ENCODE measurements around the gene NLRP11.

NLRP11 gene

GRCh38 chr19:55836340-55836739 lies 4.5 kb upstream of the NLRP11 start, which contains the start of gene NLRP4:
Gene NLRP4 (plus strand): TSS chr19:55836540. CDS start chr19:55852081, 15,541 bp downstream.
- H3K4me3 ChIP-seq (ENCODE audit: low read depth, low read length), result no peak within 1 kb of the TSS
- no peaks in the 10 kb centered on the region for H3K36me3 ChIP-seq (ENCODE audit: control insufficient read depth, insufficient read depth, low read length)
- H3K27ac ChIP-seq (ENCODE audit: low read depth, low read length), result no peak within 1 kb of the TSS
- no peaks in the 10 kb centered on the region for H3K27me3 ChIP-seq (ENCODE audit: control insufficient read depth, insufficient read depth, low read length)
- no peak within 1 kb of the TSS for H3K9ac ChIP-seq (ENCODE audit: low read depth, low read length)
- peaks cover 80% of the 10 kb centered on the region for H3K9me3 ChIP-seq (ENCODE audit: control insufficient read depth, insufficient read depth, low read length)
- no peaks in the 10 kb centered on the region for H3K4me1 ChIP-seq (ENCODE audit: control insufficient read depth, insufficient read depth, low read length)

GRCh38 chr19:55832676-55833075 lies 877 bp upstream of the NLRP11 start:
- H3K27ac ChIP-seq (ENCODE audit: low read depth, low read length), result no peak overlapping the region
- no peaks in the 10 kb centered on the region for H3K27me3 ChIP-seq (ENCODE audit: control insufficient read depth, insufficient read depth, low read length)
- no peak overlapping the region for H3K4me3 ChIP-seq (ENCODE audit: low read depth, low read length)
- peaks cover 84% of the 10 kb centered on the region for H3K9me3 ChIP-seq (ENCODE audit: control insufficient read depth, insufficient read depth, low read length)
- H3K36me3 ChIP-seq (ENCODE audit: control insufficient read depth, insufficient read depth, low read length), result no peaks in the 10 kb centered on the region
- H3K9ac ChIP-seq (ENCODE audit: low read depth, low read length), result no peak overlapping the region
- H3K4me1 ChIP-seq (ENCODE audit: control insufficient read depth, insufficient read depth, low read length), result no peaks in the 10 kb centered on the region

GRCh38 chr19:55830656-55831055 lies 1.1 kb downstream of the NLRP11 start:
- H3K4me1 ChIP-seq (ENCODE audit: control insufficient read depth, insufficient read depth, low read length), result no peaks in the 10 kb centered on the region
- H3K27me3 ChIP-seq (ENCODE audit: control insufficient read depth, insufficient read depth, low read length), result no peaks in the 10 kb centered on the region
- no peaks in the 10 kb centered on the region for H3K36me3 ChIP-seq (ENCODE audit: control insufficient read depth, insufficient read depth, low read length)
- no peak overlapping the region for H3K4me3 ChIP-seq (ENCODE audit: low read depth, low read length)
- H3K9ac ChIP-seq (ENCODE audit: low read depth, low read length), result no peak overlapping the region
- no peak overlapping the region for H3K27ac ChIP-seq (ENCODE audit: low read depth, low read length)
- peaks cover 66% of the 10 kb centered on the region for H3K9me3 ChIP-seq (ENCODE audit: control insufficient read depth, insufficient read depth, low read length)

GRCh38 chr19:55820037-55820436 lies 11.8 kb downstream of the NLRP11 start:
- Histone ChIP-seq H3K4me1 (ENCODE audit: control insufficient read depth, insufficient read depth, low read length) (no peaks in the 10 kb centered on the region), H3K9me3 (ENCODE audit: control insufficient read depth, insufficient read depth, low read length) (peaks cover 67% of the 10 kb centered on the region), H3K36me3 (ENCODE audit: control insufficient read depth, insufficient read depth, low read length) (no peaks in the 10 kb centered on the region), H3K9ac (ENCODE audit: low read depth, low read length) (no peak overlapping the region), H3K27ac (ENCODE audit: low read depth, low read length) (no peak overlapping the region), H3K4me3 (ENCODE audit: low read depth, low read length) (no peak overlapping the region), H3K27me3 (ENCODE audit: control insufficient read depth, insufficient read depth, low read length) (no peaks in the 10 kb centered on the region)

- no peaks in the 10 kb centered on the region for H3K27me3 ChIP-seq (ENCODE audit: control insufficient read depth, insufficient read depth, low read length)
- H3K4me1 ChIP-seq (ENCODE audit: control insufficient read depth, insufficient read depth, low read length), result no peaks in the 10 kb centered on the region
- no peak overlapping the region for H3K9ac ChIP-seq (ENCODE audit: low read depth, low read length)
- H3K27ac ChIP-seq (ENCODE audit: low read depth, low read length), result no peak overlapping the region
- H3K36me3 ChIP-seq (ENCODE audit: control insufficient read depth, insufficient read depth, low read length), result no peaks in the 10 kb centered on the region
- no peak overlapping the region for H3K4me3 ChIP-seq (ENCODE audit: low read depth, low read length)
- H3K9me3 ChIP-seq (ENCODE audit: control insufficient read depth, insufficient read depth, low read length), result peaks cover 92% of the 10 kb centered on the region
Observed at GRCh38 chr19:55813906-55814305, 17.9 kb downstream of the NLRP11 start.

- H3K36me3 ChIP-seq (ENCODE audit: control insufficient read depth, insufficient read depth, low read length), result no peaks in the 10 kb centered on the region
- no peaks in the 10 kb centered on the region for H3K27me3 ChIP-seq (ENCODE audit: control insufficient read depth, insufficient read depth, low read length)
- H3K4me1 ChIP-seq (ENCODE audit: control insufficient read depth, insufficient read depth, low read length), result no peaks in the 10 kb centered on the region
- H3K4me3 ChIP-seq (ENCODE audit: low read depth, low read length), result no peak overlapping the region
- peaks cover 93% of the 10 kb centered on the region for H3K9me3 ChIP-seq (ENCODE audit: control insufficient read depth, insufficient read depth, low read length)
- no peak overlapping the region for H3K9ac ChIP-seq (ENCODE audit: low read depth, low read length)
- no peak overlapping the region for H3K27ac ChIP-seq (ENCODE audit: low read depth, low read length)
Observed at GRCh38 chr19:55812449-55812848, 19.4 kb downstream of the NLRP11 start.

GRCh38 chr19:55811340-55811739 lies 20.5 kb downstream of the NLRP11 start:
- no peaks in the 10 kb centered on the region for H3K27me3 ChIP-seq (ENCODE audit: control insufficient read depth, insufficient read depth, low read length)
- H3K4me1 ChIP-seq (ENCODE audit: control insufficient read depth, insufficient read depth, low read length), result no peaks in the 10 kb centered on the region
- H3K9ac ChIP-seq (ENCODE audit: low read depth, low read length), result no peak overlapping the region
- H3K9me3 ChIP-seq (ENCODE audit: control insufficient read depth, insufficient read depth, low read length), result peaks cover 93% of the 10 kb centered on the region
- no peaks in the 10 kb centered on the region for H3K36me3 ChIP-seq (ENCODE audit: control insufficient read depth, insufficient read depth, low read length)
- no peak overlapping the region for H3K4me3 ChIP-seq (ENCODE audit: low read depth, low read length)
- H3K27ac ChIP-seq (ENCODE audit: low read depth, low read length), result no peak overlapping the region

- Histone ChIP-seq H3K27me3 (ENCODE audit: control insufficient read depth, insufficient read depth, low read length) (no peaks in the 10 kb centered on the region), H3K9ac (ENCODE audit: low read depth, low read length) (no peak overlapping the region), H3K4me1 (ENCODE audit: control insufficient read depth, insufficient read depth, low read length) (no peaks in the 10 kb centered on the region), H3K27ac (ENCODE audit: low read depth, low read length) (no peak overlapping the region), H3K9me3 (ENCODE audit: control insufficient read depth, insufficient read depth, low read length) (peaks cover 94% of the 10 kb centered on the region), H3K36me3 (ENCODE audit: control insufficient read depth, insufficient read depth, low read length) (no peaks in the 10 kb centered on the region), H3K4me3 (ENCODE audit: low read depth, low read length) (no peak overlapping the region)
Observed at GRCh38 chr19:55809381-55810058, 22.3 kb downstream of the NLRP11 start.

- H3K9me3 ChIP-seq (ENCODE audit: control insufficient read depth, insufficient read depth, low read length), result peaks cover 90% of the 10 kb centered on the region
Observed at GRCh38 chr19:55802281-55802680, 29.5 kb downstream of the NLRP11 start.

GRCh38 chr19:55801416-55801815 lies 30.4 kb downstream of the NLRP11 start:
- peaks cover 87% of the 10 kb centered on the region for H3K9me3 ChIP-seq (ENCODE audit: control insufficient read depth, insufficient read depth, low read length)
- H3K27ac ChIP-seq (ENCODE audit: low read depth, low read length), result no peak overlapping the region
- H3K4me3 ChIP-seq (ENCODE audit: low read depth, low read length), result no peak overlapping the region
- no peaks in the 10 kb centered on the region for H3K27me3 ChIP-seq (ENCODE audit: control insufficient read depth, insufficient read depth, low read length)
- no peaks in the 10 kb centered on the region for H3K36me3 ChIP-seq (ENCODE audit: control insufficient read depth, insufficient read depth, low read length)
- H3K9ac ChIP-seq (ENCODE audit: low read depth, low read length), result no peak overlapping the region
- H3K4me1 ChIP-seq (ENCODE audit: control insufficient read depth, insufficient read depth, low read length), result no peaks in the 10 kb centered on the region

More at GRCh38 chr19:55802281-55802680, 29.5 kb downstream of the NLRP11 start:
- H3K27ac ChIP-seq (ENCODE audit: low read depth, low read length), result no peak overlapping the region
- no peak overlapping the region for H3K9ac ChIP-seq (ENCODE audit: low read depth, low read length)
- H3K27me3 ChIP-seq (ENCODE audit: control insufficient read depth, insufficient read depth, low read length), result no peaks in the 10 kb centered on the region
- no peak overlapping the region for H3K4me3 ChIP-seq (ENCODE audit: low read depth, low read length)
- no peaks in the 10 kb centered on the region for H3K36me3 ChIP-seq (ENCODE audit: control insufficient read depth, insufficient read depth, low read length)
- H3K4me1 ChIP-seq (ENCODE audit: control insufficient read depth, insufficient read depth, low read length), result no peaks in the 10 kb centered on the region

- H3K9ac ChIP-seq (ENCODE audit: low read depth, low read length), result no peak overlapping the region
- H3K9me3 ChIP-seq (ENCODE audit: control insufficient read depth, insufficient read depth, low read length), result peaks cover 87% of the 10 kb centered on the region
Observed at GRCh38 chr19:55795021-55795420, 36.8 kb downstream of the NLRP11 start.

More at GRCh38 chr19:55795021-55795420, 36.8 kb downstream of the NLRP11 start:
- Histone ChIP-seq H3K4me3 (ENCODE audit: low read depth, low read length) (no peak overlapping the region), H3K4me1 (ENCODE audit: control insufficient read depth, insufficient read depth, low read length) (no peaks in the 10 kb centered on the region), H3K36me3 (ENCODE audit: control insufficient read depth, insufficient read depth, low read length) (no peaks in the 10 kb centered on the region), H3K27ac (ENCODE audit: low read depth, low read length) (no peak overlapping the region), H3K27me3 (ENCODE audit: control insufficient read depth, insufficient read depth, low read length) (no peaks in the 10 kb centered on the region)
